Kidney capillary endothelial cell (primary cell): ENCODE measurements around the gene ADARB2.
A peak's percentile ranks its signal among the peaks of the same experiment; 100 is the strongest.

ENCODE experiments used
- DNase-seq: peaks from one replicate; pipeline ENCODE4 v3.0.0-alpha.2; 2018; ENCODE audit warnings: low spot score

Gene ADARB2

GRCh38 chr10:1394155-1394912 is 343.0 kb downstream of the ADARB2 start:
- DNase-seq: no peak

GRCh38 chr10:1393481-1393880 is 343.8 kb downstream of the ADARB2 start:
- no peak for DNase-seq

GRCh38 chr10:1392127-1392526 is 345.2 kb downstream of the ADARB2 start:
- DNase-seq: no peak

GRCh38 chr10:1390200-1390599 is 347.1 kb downstream of the ADARB2 start:
- DNase-seq: no peak

GRCh38 chr10:1384026-1384425 is 353.3 kb downstream of the ADARB2 start:
- DNase-seq: no peak

GRCh38 chr10:1382711-1383110 is 354.6 kb downstream of the ADARB2 start:
- DNase-seq: no peak

GRCh38 chr10:1381339-1381738 is 356.0 kb downstream of the ADARB2 start:
- DNase-seq: no peak

GRCh38 chr10:1380088-1380671 is 357.1 kb downstream of the ADARB2 start:
- DNase-seq: no peak

- DNase-seq: no peak
Observed at GRCh38 chr10:1379601-1380000, 357.7 kb downstream of the ADARB2 start.

GRCh38 chr10:1378473-1378872 is 358.9 kb downstream of the ADARB2 start:
- no peak for DNase-seq

GRCh38 chr10:1377740-1378397 is 359.5 kb downstream of the ADARB2 start:
- DNase-seq: no peak

- DNase-seq: no peak
Observed at GRCh38 chr10:1377231-1377630, 360.1 kb downstream of the ADARB2 start.

- no peak for DNase-seq
Observed at GRCh38 chr10:1376384-1376945, 360.9 kb downstream of the ADARB2 start.

- no peak for DNase-seq
Observed at GRCh38 chr10:1375346-1376170, 361.8 kb downstream of the ADARB2 start.

- no peak for DNase-seq
Observed at GRCh38 chr10:1374511-1375345, 362.6 kb downstream of the ADARB2 start.

GRCh38 chr10:1373287-1373686 is 364.0 kb downstream of the ADARB2 start:
- DNase-seq: no peak

- no peak for DNase-seq
Observed at GRCh38 chr10:1372212-1372611, 365.1 kb downstream of the ADARB2 start.

- DNase-seq: no peak
Observed at GRCh38 chr10:1370298-1370697, 367.0 kb downstream of the ADARB2 start.

- no peak for DNase-seq
Observed at GRCh38 chr10:1369665-1370064, 367.7 kb downstream of the ADARB2 start.

GRCh38 chr10:1369197-1369596 is 368.1 kb downstream of the ADARB2 start:
- DNase-seq: no peak

GRCh38 chr10:1368842-1369171 is 368.5 kb downstream of the ADARB2 start:
- DNase-seq: peak; percentile 8
